ENCODE measurements around the gene KRT86. TPM values are rescaled to one million over a fixed set of nuclear protein-coding genes. Genes with fewer than 3 reads are reported as not detected.
A peak's percentile ranks its signal among the peaks of the same experiment; 100 is the strongest.

Gene KRT86
- total and polyA plus RNA-seq, 9 of the 15 experiments (the other 6 are each of a cell fraction or from before 2014, with no cell fraction given) = not detected

DNA sequence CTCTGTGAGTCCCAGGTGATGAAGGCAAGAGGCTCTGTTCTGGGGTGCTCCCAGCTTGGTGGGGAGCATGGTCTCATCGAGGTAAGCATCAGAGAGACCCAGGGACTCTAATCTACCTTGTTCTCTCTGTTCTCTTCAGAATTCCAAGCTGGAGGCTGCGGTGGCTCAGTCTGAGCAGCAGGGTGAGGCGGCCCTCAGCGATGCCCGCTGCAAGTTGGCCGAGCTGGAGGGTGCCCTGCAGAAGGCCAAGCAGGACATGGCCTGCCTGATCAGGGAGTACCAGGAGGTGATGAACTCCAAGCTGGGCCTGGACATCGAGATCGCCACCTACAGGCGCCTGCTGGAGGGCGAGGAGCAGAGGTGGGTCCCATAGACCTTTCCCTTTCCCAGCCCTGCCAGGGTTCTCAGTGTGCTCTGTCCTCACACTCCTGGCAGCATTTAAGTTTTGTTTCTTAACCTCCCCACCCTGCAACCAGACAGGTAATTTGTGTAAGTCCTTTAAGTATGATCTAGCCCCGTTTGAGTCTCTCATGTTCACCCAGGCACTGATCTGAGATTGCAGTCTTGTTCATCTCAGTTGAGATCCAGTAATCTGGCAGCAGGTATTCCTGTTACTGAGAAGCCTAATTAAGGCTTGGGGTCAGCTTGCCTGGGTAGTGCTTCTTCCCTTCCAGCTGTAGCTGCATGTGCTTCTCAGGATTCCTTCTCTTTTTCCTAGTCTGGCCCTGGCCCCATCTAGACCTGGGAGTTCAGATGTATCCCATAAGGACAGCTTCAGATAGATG, 31.7 kb downstream of the KRT86 start:
- POLR2A ChIA-PET = interaction anchor here (0.6 kb wide), 1 partner anchor 590 kb away, joined by 4 read pairs; no protein-coding TSS in a partner anchor

More for the DNA sequence above, 31.7 kb downstream of the KRT86 start:
- no peak overlapping the region for H2AFZ ChIP-seq (ENCODE audit: low read depth, low read length)
- TF ChIP-seq, protein P1, sequence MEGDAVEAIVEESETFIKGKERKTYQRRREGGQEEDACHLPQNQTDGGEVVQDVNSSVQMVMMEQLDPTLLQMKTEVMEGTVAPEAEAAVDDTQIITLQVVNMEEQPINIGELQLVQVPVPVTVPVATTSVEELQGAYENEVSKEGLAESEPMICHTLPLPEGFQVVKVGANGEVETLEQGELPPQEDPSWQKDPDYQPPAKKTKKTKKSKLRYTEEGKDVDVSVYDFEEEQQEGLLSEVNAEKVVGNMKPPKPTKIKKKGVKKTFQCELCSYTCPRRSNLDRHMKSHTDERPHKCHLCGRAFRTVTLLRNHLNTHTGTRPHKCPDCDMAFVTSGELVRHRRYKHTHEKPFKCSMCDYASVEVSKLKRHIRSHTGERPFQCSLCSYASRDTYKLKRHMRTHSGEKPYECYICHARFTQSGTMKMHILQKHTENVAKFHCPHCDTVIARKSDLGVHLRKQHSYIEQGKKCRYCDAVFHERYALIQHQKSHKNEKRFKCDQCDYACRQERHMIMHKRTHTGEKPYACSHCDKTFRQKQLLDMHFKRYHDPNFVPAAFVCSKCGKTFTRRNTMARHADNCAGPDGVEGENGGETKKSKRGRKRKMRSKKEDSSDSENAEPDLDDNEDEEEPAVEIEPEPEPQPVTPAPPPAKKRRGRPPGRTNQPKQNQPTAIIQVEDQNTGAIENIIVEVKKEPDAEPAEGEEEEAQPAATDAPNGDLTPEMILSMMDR (IDR thresholded peaks at IDR 0.05 in 2 of 3, conservative IDR thresholded peaks at IDR 0.05 in 1 of 3; ENCODE audit: insufficient read depth in 2 of 3, low read depth in 1 of 3, low read length in 3 of 3) = peak in 2 of 3 experiments; percentile 16 to 19; a peak in 2 of 6 replicates
- TF ChIP-seq RAD21 (CRISPR knock-in tag; conservative IDR thresholded peaks at IDR 0.05 in 1 of 2, IDR thresholded peaks at IDR 0.05 in 1 of 2) (peak; percentile 21 to 45; a peak in 2 of 4 replicates), HDGF (IDR thresholded peaks at IDR 0.05) (no peak)
- TF ChIP-seq, protein P2, sequence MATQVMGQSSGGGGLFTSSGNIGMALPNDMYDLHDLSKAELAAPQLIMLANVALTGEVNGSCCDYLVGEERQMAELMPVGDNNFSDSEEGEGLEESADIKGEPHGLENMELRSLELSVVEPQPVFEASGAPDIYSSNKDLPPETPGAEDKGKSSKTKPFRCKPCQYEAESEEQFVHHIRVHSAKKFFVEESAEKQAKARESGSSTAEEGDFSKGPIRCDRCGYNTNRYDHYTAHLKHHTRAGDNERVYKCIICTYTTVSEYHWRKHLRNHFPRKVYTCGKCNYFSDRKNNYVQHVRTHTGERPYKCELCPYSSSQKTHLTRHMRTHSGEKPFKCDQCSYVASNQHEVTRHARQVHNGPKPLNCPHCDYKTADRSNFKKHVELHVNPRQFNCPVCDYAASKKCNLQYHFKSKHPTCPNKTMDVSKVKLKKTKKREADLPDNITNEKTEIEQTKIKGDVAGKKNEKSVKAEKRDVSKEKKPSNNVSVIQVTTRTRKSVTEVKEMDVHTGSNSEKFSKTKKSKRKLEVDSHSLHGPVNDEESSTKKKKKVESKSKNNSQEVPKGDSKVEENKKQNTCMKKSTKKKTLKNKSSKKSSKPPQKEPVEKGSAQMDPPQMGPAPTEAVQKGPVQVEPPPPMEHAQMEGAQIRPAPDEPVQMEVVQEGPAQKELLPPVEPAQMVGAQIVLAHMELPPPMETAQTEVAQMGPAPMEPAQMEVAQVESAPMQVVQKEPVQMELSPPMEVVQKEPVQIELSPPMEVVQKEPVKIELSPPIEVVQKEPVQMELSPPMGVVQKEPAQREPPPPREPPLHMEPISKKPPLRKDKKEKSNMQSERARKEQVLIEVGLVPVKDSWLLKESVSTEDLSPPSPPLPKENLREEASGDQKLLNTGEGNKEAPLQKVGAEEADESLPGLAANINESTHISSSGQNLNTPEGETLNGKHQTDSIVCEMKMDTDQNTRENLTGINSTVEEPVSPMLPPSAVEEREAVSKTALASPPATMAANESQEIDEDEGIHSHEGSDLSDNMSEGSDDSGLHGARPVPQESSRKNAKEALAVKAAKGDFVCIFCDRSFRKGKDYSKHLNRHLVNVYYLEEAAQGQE (IDR thresholded peaks at IDR 0.05; ENCODE audit: borderline replicate concordance) = peak; percentile 17; the same call in 1 of the 2 replicates
- TF ChIP-seq, protein P2 (CRISPR knock-in tag; IDR thresholded peaks at IDR 0.05; ENCODE audit: low read depth) = no peak
- no peaks in the 10 kb centered on the region; the same call in 1 of the 2 replicates for H4K20me1 ChIP-seq (replicated peaks; ENCODE audit: control insufficient read depth, insufficient read depth, low read length)
- H3K4me3 ChIP-seq = no peak overlapping the region
- H3K9me1 ChIP-seq (ENCODE audit: control insufficient read depth, insufficient read depth, low read length) = no peaks in the 10 kb centered on the region
- H3K4me1 ChIP-seq (replicated peaks in 1 of 2; ENCODE audit: control insufficient read depth in 2 of 2, insufficient read depth in 2 of 2, low read length in 2 of 2) = peaks cover 0 to 8% of the 10 kb centered on the region in 2 experiments; a peak in 2 of 5 replicates
- no peaks in the 10 kb centered on the region for H3K9me3 ChIP-seq (replicated peaks; ENCODE audit: control insufficient read depth, insufficient read depth, low read depth, low read length)
- no TSS peak for BruUV-seq (replicated peaks)
- no peaks in the 10 kb centered on the region for H3K79me2 ChIP-seq (ENCODE audit: control insufficient read depth, insufficient read depth, low read length)
- intact Hi-C loops (cut with micrococcal nuclease) (no loop called here), in situ Hi-C loops (cut with MboI) (no loop called here)
- no peaks in the 10 kb centered on the region for H3K36me3 ChIP-seq (ENCODE audit: control insufficient read depth, insufficient read depth, low read length)
- H3K27ac ChIP-seq (ENCODE audit: extremely low read depth, low read depth, low read length) = no peak overlapping the region
- DNase-seq (ENCODE audit: extremely low read depth in 1 of 4, low spot score in 3 of 4) (no peak), FAIRE-seq (no peak), ATAC-seq (peak; percentile 65; the same call in 2 of the 3 replicates)
- no peak overlapping the region for H3K9ac ChIP-seq (ENCODE audit: insufficient read depth in 1 of 2, low read depth in 2 of 2, low read length in 2 of 2)
- CTCF ChIA-PET (ENCODE audit: low intra/inter-chr PET ratio) = no interaction called here
- WGBS (ENCODE audit: insufficient coverage, low coverage, missing lambda C conversion rate) = 0% methylated on average over 7 of the region's 11 CpGs
- H3K4me2 ChIP-seq (ENCODE audit: insufficient read depth, low read length) = no peak overlapping the region
- peaks cover 18 to 42% of the 10 kb centered on the region in 2 experiments; a peak in 4 of 5 replicates for H3K27me3 ChIP-seq (ENCODE audit: control insufficient read depth in 2 of 2, insufficient read depth in 2 of 2, low read length in 2 of 2)
